H9 (cell line): Measurements from ENCODE around the gene DPYD. TPM values are rescaled to one million over a fixed set of nuclear protein-coding genes. Genes with fewer than 3 reads are reported as not detected.

ENCODE experiments used
- DNase-seq: peaks from one replicate; pipeline ENCODE4 v3.0.0-alpha.2; 2017
- H2AFZ ChIP-seq: one replicate; pipeline ENCODE4 v1.6.1; 2013; ENCODE audit warnings: mild to moderate bottlenecking, low read length, control low read depth, moderate library complexity
- H2AK5ac ChIP-seq: 2 replicates; pipeline ENCODE4 v1.6.1; 2013; ENCODE audit warnings: low read length, control low read depth, mixed read lengths; ENCODE audit not compliant: insufficient read length
- H2BK120ac ChIP-seq: one replicate; pipeline ENCODE4 v1.6.1; 2013; ENCODE audit warnings: low read depth, mild to moderate bottlenecking, low read length, control low read depth, inconsistent platforms; ENCODE audit not compliant: poor library complexity, severe bottlenecking
- H2BK12ac ChIP-seq: 2 replicates; pipeline ENCODE4 v1.6.1; 2013; ENCODE audit warnings: low read length, control low read depth, mixed read lengths, low read depth; ENCODE audit not compliant: insufficient read length
- H2BK15ac ChIP-seq: 2 replicates; pipeline ENCODE4 v1.6.1; 2013; ENCODE audit warnings: low read depth, low read length, control low read depth
- H2BK20ac ChIP-seq: one replicate; pipeline ENCODE4 v1.6.1; 2013; ENCODE audit warnings: low read depth, mild to moderate bottlenecking, low read length, control low read depth, inconsistent platforms; ENCODE audit not compliant: poor library complexity, severe bottlenecking
- H2BK5ac ChIP-seq: 2 replicates; pipeline ENCODE4 v1.6.1; 2013; ENCODE audit warnings: low read length, control low read depth, mixed read lengths; ENCODE audit not compliant: insufficient read length
- H3K14ac ChIP-seq: 2 replicates; pipeline ENCODE4 v1.6.1; 2013; ENCODE audit warnings: low read length, control low read depth; ENCODE audit not compliant: insufficient read depth
- H3K18ac ChIP-seq: 2 replicates; pipeline ENCODE4 v1.6.1; 2013; ENCODE audit warnings: low read depth, mild to moderate bottlenecking, mixed read lengths, low read length, control low read depth; ENCODE audit not compliant: insufficient read length
- H3K23ac ChIP-seq: 2 replicates; pipeline ENCODE4 v1.6.1; 2013; ENCODE audit warnings: low read length, control low read depth, mixed read lengths, low read depth; ENCODE audit not compliant: insufficient read length
- H3K23me2 ChIP-seq: 2 replicates; pipeline ENCODE4 v1.6.1; 2013; ENCODE audit warnings: low read depth, mild to moderate bottlenecking, mixed read lengths, low read length, control low read depth; ENCODE audit not compliant: insufficient read length, poor library complexity, severe bottlenecking
- H3K27ac ChIP-seq: 2 replicates; pipeline ENCODE4 v1.5.1; 2013; ENCODE audit warnings: low read length, control low read depth, mixed read lengths, low read depth; ENCODE audit not compliant: insufficient read length
- H3K27me3 ChIP-seq: 2 replicates; pipeline ENCODE4 v1.6.1; 2013; ENCODE audit warnings: low read length, control low read depth, inconsistent platforms; ENCODE audit not compliant: insufficient read depth
- H3K4ac ChIP-seq: 2 replicates; pipeline ENCODE4 v1.6.1; 2013; ENCODE audit warnings: low read depth, mild to moderate bottlenecking, control low read depth, inconsistent platforms, low read length, moderate library complexity
- H3K4me1 ChIP-seq: 2 replicates; pipeline ENCODE4 v1.6.1; 2013; ENCODE audit warnings: low read length, control low read depth, inconsistent platforms; ENCODE audit not compliant: insufficient read depth
- H3K4me2 ChIP-seq: 2 replicates; pipeline ENCODE4 v1.6.1; 2013; ENCODE audit warnings: low read length, control low read depth, mixed read lengths; ENCODE audit not compliant: insufficient read length, insufficient read depth
- H3K56ac ChIP-seq: 2 replicates; pipeline ENCODE4 v1.6.1; 2013; ENCODE audit warnings: low read depth, mild to moderate bottlenecking, mixed read lengths, low read length, control low read depth; ENCODE audit not compliant: insufficient read length
- H3K79me1 ChIP-seq: 2 replicates; pipeline ENCODE4 v1.6.1; 2013; ENCODE audit warnings: low read depth, mild to moderate bottlenecking, moderate library complexity, low read length, control low read depth, inconsistent platforms; ENCODE audit not compliant: insufficient read depth, poor library complexity, severe bottlenecking
- H3K79me2 ChIP-seq: 2 replicates; pipeline ENCODE4 v1.6.1; 2013; ENCODE audit warnings: low read length, control low read depth, inconsistent platforms; ENCODE audit not compliant: insufficient read depth
- H3K9ac ChIP-seq: 2 replicates; pipeline ENCODE4 v1.6.1; 2013; ENCODE audit warnings: low read length, control low read depth, mixed read lengths; ENCODE audit not compliant: insufficient read length; ENCODE audit errors: extremely low read depth
- H3K9me3 ChIP-seq: one replicate; pipeline ENCODE4 v1.6.1; 2013; ENCODE audit warnings: low read depth, low read length, inconsistent platforms; ENCODE audit not compliant: control insufficient read depth
- H3T11ph ChIP-seq: one replicate; pipeline ENCODE4 v1.6.1; 2013; ENCODE audit warnings: mild to moderate bottlenecking, low read length, control low read depth, inconsistent platforms
- H4K20me1 ChIP-seq: one replicate; pipeline ENCODE4 v1.6.1; 2013; ENCODE audit not compliant: control insufficient read depth, insufficient read length, insufficient read depth
- H4K5ac ChIP-seq: 2 replicates; pipeline ENCODE4 v1.6.1; 2013; ENCODE audit warnings: low read depth, mild to moderate bottlenecking, mixed read lengths, low read length, control low read depth; ENCODE audit not compliant: insufficient read length
- H4K8ac ChIP-seq: replicated peaks from 2 replicates; pipeline ENCODE4 v1.6.1; 2013; ENCODE audit warnings: low read length, control low read depth, mixed read lengths, low read depth; ENCODE audit not compliant: insufficient read length
- H4K91ac ChIP-seq: 2 replicates; pipeline ENCODE4 v1.6.1; 2013; ENCODE audit warnings: low read depth, mild to moderate bottlenecking, moderate library complexity, mixed read lengths, low read length, control low read depth; ENCODE audit not compliant: insufficient read length
- H3K27ac Mint-ChIP-seq, 3 experiments: 2 replicates in 2 of 3; 3 replicates in 1 of 3; pipeline ENCODE4 v1.8.0; 2020 to 2021; ENCODE audit warnings: mixed read lengths in 3 of 3, mild to moderate bottlenecking in 1 of 3, moderate library complexity in 1 of 3
- H3K27me3 Mint-ChIP-seq: 2 replicates; pipeline ENCODE4 v1.8.0; 2021; ENCODE audit warnings: low read depth, mild to moderate bottlenecking, moderate library complexity, mixed read lengths
- H3K36me3 Mint-ChIP-seq, 3 experiments: 2 replicates in 2 of 3; 3 replicates in 1 of 3; pipeline ENCODE4 v1.8.0; 2020 to 2021; ENCODE audit warnings: low read depth in 3 of 3, mixed read lengths in 3 of 3; ENCODE audit not compliant: insufficient read depth in 1 of 3
- H3K4me1 Mint-ChIP-seq, 2 experiments: 2 replicates each; pipeline ENCODE4 v1.8.0; 2020; ENCODE audit warnings: mixed read lengths in 2 of 2
- H3K4me3 Mint-ChIP-seq, 2 experiments: 2 replicates in 1 of 2; 3 replicates in 1 of 2; pipeline ENCODE4 v1.8.0; 2020 to 2021; ENCODE audit warnings: mild to moderate bottlenecking in 2 of 2, mixed read lengths in 2 of 2, moderate library complexity in 1 of 2
- H3K9me3 Mint-ChIP-seq, 2 experiments: 2 replicates in 1 of 2; 3 replicates in 1 of 2; pipeline ENCODE4 v1.8.0; 2020; ENCODE audit warnings: mild to moderate bottlenecking in 2 of 2, mixed read lengths in 2 of 2, moderate library complexity in 1 of 2
- WGBS: extraction: QIAGEN DNeasy Blood & Tissue Kit; methylation state at CpG from one replicate; pipeline ENCODE4 v1.1.7; 2013; ENCODE audit warnings: missing lambda C conversion rate, low lambda C conversion rate, mixed read lengths; ENCODE audit not compliant: insufficient read length; ENCODE audit errors: extremely low coverage; 5-methylcytosine and 5-hydroxymethylcytosine counted together
- total RNA-seq: library from RNA; stranded (reverse); gene quantifications from 2 replicates; pipeline ENCODE4 v1.2.1, GENCODE V29; 2021
- TF ChIP-seq, protein P1 (sequence below): fragments of 200-600 bp; sonication (generic); conservative IDR thresholded peaks from 3 replicates; pipeline ENCODE4 v1.8.0; 2021; ENCODE audit warnings: antibody characterized with exemption, mild to moderate bottlenecking

DPYD gene
- total RNA-seq, 1 experiment from 2014 or later, result 0.37 TPM

DNA sequence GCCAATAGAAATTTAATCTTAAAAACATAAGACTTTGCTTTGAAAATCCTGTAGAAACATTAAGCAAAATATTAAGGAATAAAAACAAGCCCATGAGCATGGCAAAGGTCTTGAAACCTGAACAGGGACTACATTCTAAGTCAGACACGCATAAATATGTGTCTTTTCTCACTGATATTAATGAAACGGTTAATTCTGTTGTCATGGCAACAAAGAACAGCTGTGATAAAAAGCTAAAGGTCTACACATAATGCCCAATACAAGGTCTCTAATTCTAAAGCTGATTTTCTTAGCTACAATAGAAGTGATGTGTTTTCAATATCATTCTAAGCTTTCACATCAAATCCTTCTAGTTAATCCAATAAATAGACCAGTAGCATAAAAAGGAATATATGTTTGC is 867.6 kb downstream of the DPYD start:
- no peak overlapping the region for H3K23ac ChIP-seq
- H3K14ac ChIP-seq, result no peak overlapping the region
- H3K79me2 ChIP-seq, result no peaks in the 10 kb centered on the region
- TF ChIP-seq, protein P1, sequence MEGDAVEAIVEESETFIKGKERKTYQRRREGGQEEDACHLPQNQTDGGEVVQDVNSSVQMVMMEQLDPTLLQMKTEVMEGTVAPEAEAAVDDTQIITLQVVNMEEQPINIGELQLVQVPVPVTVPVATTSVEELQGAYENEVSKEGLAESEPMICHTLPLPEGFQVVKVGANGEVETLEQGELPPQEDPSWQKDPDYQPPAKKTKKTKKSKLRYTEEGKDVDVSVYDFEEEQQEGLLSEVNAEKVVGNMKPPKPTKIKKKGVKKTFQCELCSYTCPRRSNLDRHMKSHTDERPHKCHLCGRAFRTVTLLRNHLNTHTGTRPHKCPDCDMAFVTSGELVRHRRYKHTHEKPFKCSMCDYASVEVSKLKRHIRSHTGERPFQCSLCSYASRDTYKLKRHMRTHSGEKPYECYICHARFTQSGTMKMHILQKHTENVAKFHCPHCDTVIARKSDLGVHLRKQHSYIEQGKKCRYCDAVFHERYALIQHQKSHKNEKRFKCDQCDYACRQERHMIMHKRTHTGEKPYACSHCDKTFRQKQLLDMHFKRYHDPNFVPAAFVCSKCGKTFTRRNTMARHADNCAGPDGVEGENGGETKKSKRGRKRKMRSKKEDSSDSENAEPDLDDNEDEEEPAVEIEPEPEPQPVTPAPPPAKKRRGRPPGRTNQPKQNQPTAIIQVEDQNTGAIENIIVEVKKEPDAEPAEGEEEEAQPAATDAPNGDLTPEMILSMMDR, result no peak
- H3K79me1 ChIP-seq, result no peaks in the 10 kb centered on the region
- H3K27me3 ChIP-seq, result no peaks in the 10 kb centered on the region
- H2BK120ac ChIP-seq, result no peak overlapping the region
- DNase-seq, result no peak
- no peaks in the 10 kb centered on the region for H3K27me3 Mint-ChIP-seq
- H3K9ac ChIP-seq, result no peak overlapping the region
- no peak overlapping the region for H4K5ac ChIP-seq
- H3T11ph ChIP-seq, result no peak overlapping the region
- no peak overlapping the region for H2BK5ac ChIP-seq
- no peak overlapping the region for H3K4me2 ChIP-seq
- peaks cover 12 to 35% (median 31%) of the 10 kb centered on the region in 3 experiments for H3K36me3 Mint-ChIP-seq
- no peak overlapping the region for H3K4me3 Mint-ChIP-seq
- H3K27ac Mint-ChIP-seq, result peak overlapping the region in 1 of 3 experiments; percentile 69; a peak in 1 of 7 replicates
- no peak overlapping the region for H2AK5ac ChIP-seq
- H3K9me3 ChIP-seq, result peaks cover 15% of the 10 kb centered on the region
- no CpG with 5 or more reads among the region's 2 CpGs for WGBS
- no peak overlapping the region for H3K27ac ChIP-seq
- H3K23me2 ChIP-seq, result no peaks in the 10 kb centered on the region
- no peak overlapping the region for H2AFZ ChIP-seq
- no peak overlapping the region for H4K8ac ChIP-seq
- H3K4ac ChIP-seq, result no peak overlapping the region
- no peaks in the 10 kb centered on the region for H4K20me1 ChIP-seq
- no peak overlapping the region for H2BK12ac ChIP-seq
- no peaks in the 10 kb centered on the region for H3K4me1 ChIP-seq
- H3K18ac ChIP-seq, result no peak overlapping the region
- no peak overlapping the region for H2BK15ac ChIP-seq
- H4K91ac ChIP-seq, result no peak overlapping the region
- no peak overlapping the region for H2BK20ac ChIP-seq
- H3K56ac ChIP-seq, result no peak overlapping the region
- H3K4me1 Mint-ChIP-seq, result peaks cover 6 to 18% of the 10 kb centered on the region in 2 experiments
- H3K9me3 Mint-ChIP-seq, result peaks cover 33% of the 10 kb centered on the region in 2 experiments
